Stomach (tissue), 9 donors: ENCODE measurements around the gene TPRN. TPM values are rescaled to one million over a fixed set of nuclear protein-coding genes. Genes with fewer than 3 reads are reported as not detected.

ENCODE experiments used
- DNase-seq, 2 donors: peaks; one replicate each; pipeline versions ENCODE4 v3.0.0 to v3.0.0-alpha.2; 2013 to 2019
- H3K27ac ChIP-seq, 5 donors: fragments of 200-600 bp in 4 of 5; sonication (generic) in 4 of 5; one replicate each; pipeline ENCODE4 v1.5.1; 2013 to 2019; ENCODE audit warnings: mild to moderate bottlenecking in 1 of 5, moderate library complexity in 1 of 5
- H3K27me3 ChIP-seq, 3 donors: fragments of 200-600 bp; sonication (generic); one replicate each; pipeline ENCODE4 v1.5.1; 2017 to 2019; ENCODE audit warnings: mixed run types in 1 of 3
- H3K36me3 ChIP-seq, 4 donors: fragments of 200-600 bp; sonication (generic); 1 replicate in 3 of 4; 2 replicates in 1 of 4; pipeline ENCODE4 v1.5.1; 2016 to 2019
- H3K4me1 ChIP-seq, 4 donors: fragments of 200-600 bp; sonication (generic); one replicate each; pipeline ENCODE4 v1.5.1; 2016 to 2019
- H3K4me3 ChIP-seq, 4 donors: fragments of 200-600 bp; sonication (generic) in 3 of 4; one replicate each; pipeline ENCODE4 v1.5.1; 2016 to 2019; ENCODE audit warnings: mild to moderate bottlenecking in 1 of 4
- H3K9me3 ChIP-seq, 4 donors: fragments of 200-600 bp; sonication (generic); one replicate each; pipeline ENCODE4 v1.5.1; 2016 to 2019
- EP300 ChIP-seq: sonication (generic); formaldehyde crosslinking; IDR thresholded peaks from one replicate; pipeline ENCODE4 v1.6.1; 2017; ENCODE audit warnings: antibody characterized with exemption
- POLR2A ChIP-seq, 4 donors: fragments of 450-650 bp; IDR thresholded peaks; one replicate each; pipeline ENCODE4 v1.6.1; 2016; ENCODE audit warnings: antibody characterized with exemption in 4 of 4, control low read depth in 2 of 4, mild to moderate bottlenecking in 1 of 4, moderate library complexity in 1 of 4
- POLR2AphosphoS5 ChIP-seq, 3 donors: sonication (generic); formaldehyde crosslinking; IDR thresholded peaks; one replicate each; pipeline ENCODE4 v1.6.1; 2016; ENCODE audit warnings: antibody characterized with exemption in 3 of 3
- WGBS, 5 donors: extraction: QIAGEN DNeasy Blood & Tissue Kit in 3 of 5; methylation state at CpG; one replicate each; pipeline versions ENCODE4 v1.1.5 to v1.1.7; 2013 to 2018; 5-methylcytosine and 5-hydroxymethylcytosine counted together
- intact Hi-C: fragments of 100-400 bp; cut with DNase I; formaldehyde crosslinking; loops from one replicate; pipeline ENCODE4 v1.15.1; 2023; ENCODE audit warnings: low total_unique reads
- polyA plus RNA-seq, 3 donors: library from polyadenylated mRNA; stranded (reverse); fragments of 200-250 nt; gene quantifications; one replicate each; pipeline ENCODE4 v1.2.3, GENCODE V29; 2013
- total RNA-seq, 5 donors: library from RNA; depleted of rRNA; stranded (reverse); fragments of >200 nt; gene quantifications; one replicate each; pipeline versions ENCODE4 v1.1.0 to v1.2.3, GENCODE V29; 2014 to 2016
- TF ChIP-seq, protein P1 (sequence below), 7 experiments: fragments of 450-650 bp in 4 of 7; fragments of 200-600 bp in 3 of 7; sonication (generic) in 3 of 7; IDR thresholded peaks; one replicate each; pipeline ENCODE4 v1.5.1; 2016 to 2019; ENCODE audit warnings: antibody characterized with exemption in 7 of 7, control low read depth in 2 of 7, mild to moderate bottlenecking in 1 of 7
- donor health status: healthy with polysubstance abuse.
- donor health status: Bipolar disorder and iron deficiency.
- donor health status: healthy.

Gene TPRN
- total and polyA plus RNA-seq, 8 donors: 8.8 to 161 (median 24.6) TPM

DNA sequence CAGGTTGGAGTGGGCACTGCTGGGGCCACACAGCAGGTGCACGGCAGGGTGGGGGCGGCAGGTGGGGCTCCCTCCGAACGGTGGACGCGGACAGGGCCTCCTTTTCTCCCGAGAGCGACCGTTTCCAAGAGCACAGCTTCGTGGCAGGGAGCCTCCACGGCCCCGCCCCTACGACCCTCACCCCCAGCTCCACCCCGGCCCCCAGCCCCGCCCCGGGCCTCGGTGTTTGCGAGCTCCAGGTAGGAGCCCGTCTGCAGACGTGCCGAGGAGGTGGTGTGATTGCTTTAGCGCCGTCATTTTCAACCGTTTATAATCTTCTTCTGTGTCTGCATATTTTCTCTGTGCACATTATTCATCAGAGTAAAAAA is 52.8 kb downstream of the TPRN start:
- Histone ChIP-seq H3K27me3 (peaks cover 3 to 66% (median 36%) of the 10 kb centered on the region in 3 donors), H3K36me3 (no peaks in the 10 kb centered on the region), H3K27ac (no peak overlapping the region), H3K9me3 (peaks cover 0 to 3% (median 0%) of the 10 kb centered on the region in 4 donors), H3K4me3 (no peak overlapping the region), H3K4me1 (no peaks in the 10 kb centered on the region)
- no peak for TF ChIP-seq POLR2A (IDR thresholded peaks at IDR 0.05)
- TF ChIP-seq, protein P1, sequence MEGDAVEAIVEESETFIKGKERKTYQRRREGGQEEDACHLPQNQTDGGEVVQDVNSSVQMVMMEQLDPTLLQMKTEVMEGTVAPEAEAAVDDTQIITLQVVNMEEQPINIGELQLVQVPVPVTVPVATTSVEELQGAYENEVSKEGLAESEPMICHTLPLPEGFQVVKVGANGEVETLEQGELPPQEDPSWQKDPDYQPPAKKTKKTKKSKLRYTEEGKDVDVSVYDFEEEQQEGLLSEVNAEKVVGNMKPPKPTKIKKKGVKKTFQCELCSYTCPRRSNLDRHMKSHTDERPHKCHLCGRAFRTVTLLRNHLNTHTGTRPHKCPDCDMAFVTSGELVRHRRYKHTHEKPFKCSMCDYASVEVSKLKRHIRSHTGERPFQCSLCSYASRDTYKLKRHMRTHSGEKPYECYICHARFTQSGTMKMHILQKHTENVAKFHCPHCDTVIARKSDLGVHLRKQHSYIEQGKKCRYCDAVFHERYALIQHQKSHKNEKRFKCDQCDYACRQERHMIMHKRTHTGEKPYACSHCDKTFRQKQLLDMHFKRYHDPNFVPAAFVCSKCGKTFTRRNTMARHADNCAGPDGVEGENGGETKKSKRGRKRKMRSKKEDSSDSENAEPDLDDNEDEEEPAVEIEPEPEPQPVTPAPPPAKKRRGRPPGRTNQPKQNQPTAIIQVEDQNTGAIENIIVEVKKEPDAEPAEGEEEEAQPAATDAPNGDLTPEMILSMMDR (IDR thresholded peaks at IDR 0.05): no peak
- no peak for TF ChIP-seq EP300
- no peak for TF ChIP-seq POLR2AphosphoS5 (IDR thresholded peaks at IDR 0.05)
- 18 to 29% (median 24%) methylated on average over 22 to 24 of the region's 24 CpGs for WGBS, 5 donors
- DNase-seq: no peak
- intact Hi-C loops: no loop called here

DNA sequence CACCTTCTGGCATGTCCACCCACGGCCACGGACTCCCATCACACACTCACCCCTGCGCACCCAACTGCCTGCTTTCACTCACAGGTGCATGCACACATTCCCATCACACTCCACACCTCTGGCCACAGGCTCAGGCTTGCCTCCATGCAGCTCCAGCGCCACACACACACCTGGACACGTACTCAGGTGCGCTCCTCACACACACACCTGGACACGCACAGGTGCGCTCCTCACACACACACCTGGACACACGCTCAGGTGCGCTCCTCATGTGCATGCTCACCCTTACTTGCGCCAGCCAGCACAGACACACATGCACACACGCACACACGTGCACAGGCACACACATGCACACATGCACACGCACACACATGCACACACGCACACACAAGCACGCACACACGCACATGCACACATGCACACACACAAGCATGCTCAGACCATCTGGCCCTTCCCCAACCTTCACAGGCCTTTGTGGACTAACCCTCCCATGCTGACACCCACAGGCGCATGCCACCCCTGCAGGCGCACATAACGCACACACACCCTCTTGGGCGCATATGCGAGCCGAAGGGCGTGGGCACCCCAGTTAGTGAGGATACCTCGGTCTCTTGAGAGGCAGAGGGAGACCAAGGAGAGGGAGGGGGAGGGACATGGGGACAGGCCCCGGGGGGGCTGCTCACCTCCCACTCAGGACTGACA is 53.3 kb downstream of the TPRN start:
- H3K27me3 ChIP-seq: peaks cover 5 to 72% (median 41%) of the 10 kb centered on the region in 3 donors
- intact Hi-C loops: no loop called here
- no peak overlapping the region for H3K4me3 ChIP-seq
- H3K4me1 ChIP-seq: no peaks in the 10 kb centered on the region
- DNase-seq: no peak
- peaks cover 0 to 3% (median 0%) of the 10 kb centered on the region in 4 donors for H3K9me3 ChIP-seq
- TF ChIP-seq POLR2AphosphoS5 (IDR thresholded peaks at IDR 0.05) (no peak), EP300 (no peak), POLR2A (IDR thresholded peaks at IDR 0.05) (no peak)
- TF ChIP-seq, protein P1 (IDR thresholded peaks at IDR 0.05): no peak
- H3K36me3 ChIP-seq: no peaks in the 10 kb centered on the region
- no peak overlapping the region for H3K27ac ChIP-seq
- 76 to 88% (median 80%) methylated on average over 26 of the region's 26 CpGs for WGBS, 5 donors

DNA sequence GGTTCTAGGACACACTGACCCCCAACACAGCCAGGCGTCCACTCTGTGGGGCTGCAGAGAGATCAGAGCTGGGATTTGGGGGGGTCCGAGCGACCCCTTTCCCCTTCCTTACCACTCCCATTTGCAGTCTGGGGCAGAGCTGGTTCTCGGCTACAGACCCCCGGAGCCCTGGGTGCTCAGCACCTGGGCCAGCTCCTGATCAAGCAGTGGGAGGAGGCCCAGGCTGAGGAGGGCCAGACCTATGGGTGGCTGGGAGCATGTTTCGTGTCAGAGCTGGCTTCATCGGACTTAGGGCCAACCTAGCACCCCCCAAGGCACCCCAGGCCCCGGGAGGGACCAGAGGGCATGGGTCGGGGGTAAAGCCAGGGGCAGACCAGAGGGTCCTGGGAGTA is 54.0 kb downstream of the TPRN start:
- H3K4me1 ChIP-seq: no peaks in the 10 kb centered on the region
- H3K27ac ChIP-seq: no peak overlapping the region
- peaks cover 0 to 3% (median 0%) of the 10 kb centered on the region in 4 donors for H3K9me3 ChIP-seq
- H3K4me3 ChIP-seq: no peak overlapping the region
- peaks cover 6 to 79% (median 49%) of the 10 kb centered on the region in 3 donors for H3K27me3 ChIP-seq
- H3K36me3 ChIP-seq: no peaks in the 10 kb centered on the region
- 55 to 64% (median 58%) methylated on average over 7 to 9 of the region's 9 CpGs for WGBS, 5 donors
- intact Hi-C loops: no loop called here
- TF ChIP-seq EP300 (no peak), POLR2A (IDR thresholded peaks at IDR 0.05) (no peak), POLR2AphosphoS5 (IDR thresholded peaks at IDR 0.05) (no peak)
- TF ChIP-seq, protein P1 (IDR thresholded peaks at IDR 0.05): no peak
- DNase-seq: no peak

DNA sequence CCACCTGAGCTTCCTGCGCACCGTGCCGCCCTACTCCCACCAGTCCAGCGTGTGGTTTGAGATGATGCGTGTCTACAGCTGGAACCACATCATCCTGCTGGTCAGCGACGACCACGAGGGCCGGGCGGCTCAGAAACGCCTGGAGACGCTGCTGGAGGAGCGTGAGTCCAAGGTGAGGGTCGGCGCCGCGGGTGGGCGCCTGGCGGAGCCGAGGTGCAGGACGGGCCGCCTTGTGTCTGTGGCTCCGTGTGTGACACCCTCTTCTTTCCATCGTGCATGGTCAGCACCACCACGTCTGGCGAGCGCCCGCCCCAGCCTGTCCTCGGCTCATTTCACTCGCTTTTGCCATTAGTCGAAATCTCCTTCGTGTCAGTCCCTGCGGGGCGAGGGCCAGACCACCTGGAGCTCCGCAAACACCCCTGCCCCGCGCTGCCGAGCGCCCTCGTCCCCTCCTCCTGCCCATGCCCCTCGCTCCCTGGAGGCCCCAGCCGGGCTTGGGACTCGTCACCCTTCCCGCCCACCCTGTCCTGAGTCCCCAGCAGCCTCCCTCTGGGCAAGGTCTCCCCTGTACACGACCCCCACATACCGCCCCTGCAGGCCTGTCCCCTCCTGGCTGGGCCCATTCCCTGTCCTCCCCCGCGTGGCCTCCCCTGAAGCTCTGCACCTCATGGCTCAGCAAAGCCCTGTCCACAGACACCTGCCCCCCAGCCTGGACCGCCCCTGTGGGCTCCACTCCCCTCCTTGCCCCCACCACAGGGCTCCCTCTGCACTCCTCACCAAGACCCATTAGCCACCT is 54.6 kb downstream of the TPRN start:
- TF ChIP-seq EP300 (no peak), POLR2A (IDR thresholded peaks at IDR 0.05) (no peak), POLR2AphosphoS5 (IDR thresholded peaks at IDR 0.05) (no peak)
- TF ChIP-seq, protein P1 (IDR thresholded peaks at IDR 0.05): no peak
- Histone ChIP-seq H3K27me3 (peaks cover 12 to 85% (median 55%) of the 10 kb centered on the region in 3 donors), H3K4me1 (no peaks in the 10 kb centered on the region), H3K4me3 (no peak overlapping the region), H3K9me3 (no peaks in the 10 kb centered on the region), H3K27ac (no peak overlapping the region), H3K36me3 (no peaks in the 10 kb centered on the region)
- DNase-seq: no peak
- 48 to 57% (median 50%) methylated on average over 39 to 48 of the region's 49 CpGs for WGBS, 5 donors
- intact Hi-C loops: no loop called here
